GM10248 (cell line): ENCODE results near the gene PACRG.

Source experiments
- CTCF ChIA-PET: fragments of 300-600 bp; sonication (Branson Sonifier 250); formaldehyde crosslinking; extraction: SDS; loops from one replicate; lab custom pipeline; 2021; ENCODE audit warnings: antibody characterized with exemption; lab: Yijun Ruan, JAX
- POLR2A ChIA-PET: fragments of 350-650 bp; sonication (Branson Sonifier 250); formaldehyde crosslinking; extraction: SDS; loops from one replicate; lab custom pipeline; 2020; ENCODE audit warnings: antibody characterized with exemption; lab: Yijun Ruan, JAX
- DNase-seq: peaks from one replicate; pipeline ENCODE4 v3.0.0; 2012; ENCODE audit errors: extremely low spot score
- TF ChIP-seq, protein P1 (sequence below): IDR thresholded peaks from 2 replicates; pipeline ENCODE4 v1.5.1; 2012; ENCODE audit warnings: mild to moderate bottlenecking, low read depth; ENCODE audit errors: extremely low read depth, missing control alignments, control extremely low read depth

The PACRG gene

DNA sequence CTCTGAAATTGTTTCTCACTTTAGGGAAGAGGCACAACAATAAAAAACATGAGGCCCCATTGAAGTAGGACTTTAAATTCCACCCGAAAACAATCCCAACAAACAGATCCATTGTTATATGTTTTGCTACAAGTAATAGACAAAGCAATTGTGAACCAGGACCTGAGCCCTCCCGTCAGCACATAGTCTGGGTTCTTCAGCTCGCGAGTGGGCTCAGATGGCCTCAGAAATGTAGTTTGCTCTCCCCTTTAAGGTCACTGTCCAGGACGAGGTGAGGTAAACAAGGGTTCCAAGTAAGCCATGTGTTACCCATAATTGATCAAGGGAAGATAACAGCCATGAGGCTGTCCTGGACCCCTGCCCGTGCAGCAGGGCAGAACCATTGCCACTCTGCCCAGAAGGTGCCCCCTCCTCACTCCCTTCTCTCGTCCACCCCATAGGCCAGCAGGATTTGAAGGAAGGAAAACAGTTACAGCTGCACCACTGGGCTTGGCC, 526.6 kb downstream of the PACRG start:
- TF ChIP-seq, protein P1, sequence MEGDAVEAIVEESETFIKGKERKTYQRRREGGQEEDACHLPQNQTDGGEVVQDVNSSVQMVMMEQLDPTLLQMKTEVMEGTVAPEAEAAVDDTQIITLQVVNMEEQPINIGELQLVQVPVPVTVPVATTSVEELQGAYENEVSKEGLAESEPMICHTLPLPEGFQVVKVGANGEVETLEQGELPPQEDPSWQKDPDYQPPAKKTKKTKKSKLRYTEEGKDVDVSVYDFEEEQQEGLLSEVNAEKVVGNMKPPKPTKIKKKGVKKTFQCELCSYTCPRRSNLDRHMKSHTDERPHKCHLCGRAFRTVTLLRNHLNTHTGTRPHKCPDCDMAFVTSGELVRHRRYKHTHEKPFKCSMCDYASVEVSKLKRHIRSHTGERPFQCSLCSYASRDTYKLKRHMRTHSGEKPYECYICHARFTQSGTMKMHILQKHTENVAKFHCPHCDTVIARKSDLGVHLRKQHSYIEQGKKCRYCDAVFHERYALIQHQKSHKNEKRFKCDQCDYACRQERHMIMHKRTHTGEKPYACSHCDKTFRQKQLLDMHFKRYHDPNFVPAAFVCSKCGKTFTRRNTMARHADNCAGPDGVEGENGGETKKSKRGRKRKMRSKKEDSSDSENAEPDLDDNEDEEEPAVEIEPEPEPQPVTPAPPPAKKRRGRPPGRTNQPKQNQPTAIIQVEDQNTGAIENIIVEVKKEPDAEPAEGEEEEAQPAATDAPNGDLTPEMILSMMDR = no peak
- POLR2A ChIA-PET = no interaction called here
- no peak for DNase-seq
- CTCF ChIA-PET = no interaction called here

DNA sequence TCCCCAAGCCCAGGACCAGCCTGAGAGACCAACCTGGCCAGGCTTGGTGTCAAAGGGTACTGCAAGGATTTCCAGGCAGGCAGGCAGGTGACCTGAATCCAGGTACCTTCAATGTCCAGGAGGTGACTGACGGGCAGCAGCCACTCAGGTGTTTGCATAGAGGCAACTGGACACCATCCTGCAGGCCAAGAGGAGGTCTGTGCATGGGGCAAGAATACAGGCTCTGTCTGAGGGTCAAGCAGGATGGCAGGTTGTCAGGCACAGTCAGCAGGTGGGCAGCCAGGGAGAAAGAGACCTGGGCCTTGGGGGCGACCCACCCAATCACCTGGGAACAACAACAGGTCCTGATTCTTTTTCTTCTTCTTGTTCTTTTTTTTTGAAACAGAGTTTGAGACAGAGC, 527.5 kb downstream of the PACRG start:
- ChIA-PET CTCF (no interaction called here), POLR2A (no interaction called here)
- TF ChIP-seq, protein P1 = no peak
- no peak for DNase-seq

DNA sequence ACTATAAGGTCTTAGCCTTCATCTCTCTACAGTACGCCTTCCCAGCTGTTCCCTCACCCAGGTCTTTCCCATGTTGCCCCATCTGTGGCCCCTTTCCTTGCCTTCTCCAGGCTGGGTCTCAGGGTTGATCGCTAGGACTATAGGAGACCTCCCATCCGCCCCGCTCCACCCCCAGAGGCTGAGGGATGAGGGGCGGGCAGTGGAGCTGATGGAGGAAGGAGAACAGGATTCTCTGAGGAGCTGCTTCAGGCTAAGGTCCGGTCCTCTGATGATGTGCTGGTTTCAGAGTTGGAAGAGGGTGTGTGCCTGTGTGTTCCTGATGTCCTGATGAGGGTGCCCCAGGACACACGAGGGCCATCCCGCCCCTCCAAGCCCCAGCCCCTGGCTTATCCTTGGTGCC, 531.9 kb downstream of the PACRG start:
- POLR2A ChIA-PET = no interaction called here
- CTCF ChIA-PET = no interaction called here
- no peak for DNase-seq
- TF ChIP-seq, protein P1 = no peak

DNA sequence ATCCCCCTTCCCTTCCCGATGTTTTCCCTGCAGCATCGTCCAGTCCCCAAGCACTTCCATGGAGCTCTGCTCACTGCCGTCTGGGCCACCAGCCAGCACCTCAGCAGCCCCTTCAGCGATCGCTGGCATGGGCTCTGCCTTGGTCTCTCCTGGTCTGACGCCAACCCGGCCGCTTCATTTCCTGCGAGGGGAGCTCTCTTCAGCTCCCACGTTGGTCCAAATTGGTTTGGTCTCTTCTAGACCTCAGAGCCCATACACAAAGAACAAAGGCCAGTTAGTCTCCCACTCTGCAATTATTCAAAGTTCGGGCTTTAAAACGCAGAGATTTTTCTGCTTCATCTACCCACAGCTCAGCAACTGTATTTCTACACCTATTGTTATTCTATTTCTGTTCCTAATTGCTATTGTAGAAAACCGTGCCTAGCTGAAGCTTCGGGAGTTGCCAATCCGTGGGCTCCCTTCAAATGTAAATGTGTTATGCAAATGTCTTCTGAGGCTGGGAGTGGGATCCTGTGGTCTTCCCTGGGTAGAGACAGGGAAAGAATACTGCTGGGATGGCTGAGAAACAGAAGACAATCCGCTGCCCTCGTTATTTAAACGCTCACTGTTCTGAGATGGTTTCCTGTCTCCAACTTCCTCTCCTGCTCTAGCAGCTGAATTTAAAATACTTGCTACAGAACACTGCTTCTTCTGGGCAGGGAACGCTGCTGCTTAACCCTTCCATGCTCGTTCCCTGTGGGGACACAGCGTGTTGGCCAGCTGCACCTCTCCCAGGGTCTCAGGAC, 532.5 kb downstream of the PACRG start:
- TF ChIP-seq, protein P1 = no peak
- POLR2A ChIA-PET = no interaction called here
- DNase-seq = no peak
- CTCF ChIA-PET = interaction anchor here (0.9 kb wide), 1 partner anchor 19 kb away, joined by 3 read pairs; no protein-coding TSS in a partner anchor

DNA sequence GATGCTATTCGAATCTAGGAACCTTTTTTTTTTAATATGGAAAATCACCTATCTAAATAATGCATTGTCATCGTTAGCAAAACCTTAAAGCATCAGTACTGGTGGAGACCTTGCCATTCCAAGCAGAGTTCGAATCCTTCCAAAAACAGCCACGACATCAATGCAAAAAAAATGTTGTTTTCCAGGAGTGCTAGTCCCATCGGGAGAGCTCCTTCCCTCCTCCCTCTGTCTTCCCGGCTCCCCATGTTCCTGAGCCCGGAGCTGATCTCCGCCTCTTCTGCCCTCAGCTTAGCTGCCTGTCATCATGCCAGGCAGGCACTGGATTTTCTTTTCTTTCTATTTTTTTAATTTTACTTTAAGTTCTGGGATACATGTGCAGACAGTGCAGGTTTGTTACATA, 533.1 kb downstream of the PACRG start:
- POLR2A ChIA-PET = no interaction called here
- no peak for DNase-seq
- CTCF ChIA-PET = interaction anchor here (0.9 kb wide), 1 partner anchor 18 kb away, joined by 3 read pairs; no protein-coding TSS in a partner anchor
- TF ChIP-seq, protein P1 = no peak

DNA sequence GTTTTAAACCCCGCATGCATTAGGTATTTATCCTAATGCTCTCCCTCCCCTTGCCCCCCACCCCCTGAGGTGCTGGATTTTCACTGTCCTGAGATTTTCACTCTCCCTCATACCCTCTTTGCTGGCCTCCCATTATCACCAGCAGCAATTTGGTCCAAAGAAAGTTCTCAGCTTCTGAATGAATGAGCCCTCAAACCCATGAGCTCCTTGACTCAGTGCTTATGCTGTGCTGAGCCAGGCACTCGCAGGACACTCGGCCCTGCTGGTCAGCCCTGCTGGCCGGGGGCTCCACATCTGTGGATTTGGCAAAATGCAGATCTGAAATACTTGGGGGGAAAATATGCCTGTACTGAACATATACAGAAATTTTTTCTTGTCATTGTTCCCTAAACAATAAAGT, 533.6 kb downstream of the PACRG start:
- ChIA-PET CTCF (interaction anchor here (0.9 kb wide), 1 partner anchor 18 kb away, joined by 3 read pairs; no protein-coding TSS in a partner anchor), POLR2A (no interaction called here)
- TF ChIP-seq, protein P1 = no peak
- no peak for DNase-seq
